GM18519 (cell line): ENCODE data around the gene A1CF.
"Not testable (repeated sequence)": the region's sequence is repeated elsewhere in the genome, so short reads cannot be mapped to it uniquely, and the experiment has no call there.

Experiments
- ATAC-seq: cut with Tn5 transposase; IDR thresholded peaks from one replicate; pipeline ENCODE4 v1.9.1; 2021; ENCODE audit warnings: mild to moderate bottlenecking, moderate library complexity; ENCODE audit not compliant: unreplicated experiment, low FRiP score

The A1CF gene, protein sequence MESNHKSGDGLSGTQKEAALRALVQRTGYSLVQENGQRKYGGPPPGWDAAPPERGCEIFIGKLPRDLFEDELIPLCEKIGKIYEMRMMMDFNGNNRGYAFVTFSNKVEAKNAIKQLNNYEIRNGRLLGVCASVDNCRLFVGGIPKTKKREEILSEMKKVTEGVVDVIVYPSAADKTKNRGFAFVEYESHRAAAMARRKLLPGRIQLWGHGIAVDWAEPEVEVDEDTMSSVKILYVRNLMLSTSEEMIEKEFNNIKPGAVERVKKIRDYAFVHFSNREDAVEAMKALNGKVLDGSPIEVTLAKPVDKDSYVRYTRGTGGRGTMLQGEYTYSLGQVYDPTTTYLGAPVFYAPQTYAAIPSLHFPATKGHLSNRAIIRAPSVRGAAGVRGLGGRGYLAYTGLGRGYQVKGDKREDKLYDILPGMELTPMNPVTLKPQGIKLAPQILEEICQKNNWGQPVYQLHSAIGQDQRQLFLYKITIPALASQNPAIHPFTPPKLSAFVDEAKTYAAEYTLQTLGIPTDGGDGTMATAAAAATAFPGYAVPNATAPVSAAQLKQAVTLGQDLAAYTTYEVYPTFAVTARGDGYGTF

GRCh38 chr10:50885097-50885859 is at the start of gene A1CF:
Gene A1CF (minus strand): TSS chr10:50885627. CDS start chr10:50859940, 25,687 bp downstream.
- no peak for ATAC-seq

DNA sequence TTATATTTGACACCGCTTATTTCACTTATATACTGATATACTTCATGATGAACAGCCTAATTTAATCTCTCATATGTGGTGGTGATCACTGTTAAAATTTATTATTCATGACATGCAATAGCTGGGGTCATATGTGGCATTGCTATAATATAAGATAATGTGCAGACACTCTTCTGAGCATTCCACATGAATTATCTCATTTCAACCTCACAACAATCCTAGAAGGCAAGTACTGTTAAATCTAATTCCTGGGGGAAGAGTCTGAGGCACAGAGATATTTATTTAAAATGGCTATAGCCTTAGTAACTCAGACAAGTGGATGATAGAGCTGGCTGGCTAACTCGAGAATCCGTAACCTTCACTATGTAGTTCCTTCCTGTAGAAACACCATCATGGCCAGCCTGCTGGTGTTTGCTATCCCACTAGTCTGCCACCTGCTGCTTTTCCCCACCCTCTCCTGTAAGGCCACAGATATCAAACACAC is 46.6 kb upstream of the A1CF start:
- no peak for ATAC-seq

- no peak for ATAC-seq
Observed at GRCh38 chr10:50929670-50930069, 44.2 kb upstream of the A1CF start.

GRCh38 chr10:50928190-50928552 is 42.7 kb upstream of the A1CF start:
- no peak for ATAC-seq

DNA sequence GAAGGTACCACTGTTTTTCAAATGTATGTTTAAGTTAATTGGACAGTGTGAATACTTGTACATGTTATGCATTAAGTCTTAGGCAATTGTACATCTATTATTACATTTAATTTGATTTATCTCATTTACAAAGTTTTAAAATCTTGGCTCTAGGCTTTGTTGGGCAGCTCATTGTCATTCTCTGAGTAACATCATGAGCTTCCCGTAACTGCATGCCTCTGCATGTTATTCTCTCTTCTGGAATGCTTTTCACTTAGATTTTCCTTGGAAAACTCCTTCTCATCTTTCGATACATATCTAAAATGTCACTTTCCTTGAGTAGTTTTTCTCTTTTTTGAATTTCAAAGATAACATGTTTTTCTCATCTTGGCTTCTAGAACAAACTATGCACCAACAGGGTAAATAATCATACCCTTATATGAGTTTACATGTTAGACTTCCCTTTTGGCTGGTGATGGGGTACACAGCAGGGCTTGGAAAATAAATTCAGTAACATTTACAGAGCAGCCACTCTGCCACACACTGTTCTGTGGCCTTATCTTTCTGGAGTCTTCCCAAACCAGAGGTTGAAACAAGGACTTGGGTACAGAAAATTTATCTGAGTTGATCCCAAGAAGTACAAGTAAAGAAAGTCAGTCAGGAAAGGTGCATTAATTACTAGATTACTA is 42.2 kb upstream of the A1CF start:
- no peak for ATAC-seq

DNA sequence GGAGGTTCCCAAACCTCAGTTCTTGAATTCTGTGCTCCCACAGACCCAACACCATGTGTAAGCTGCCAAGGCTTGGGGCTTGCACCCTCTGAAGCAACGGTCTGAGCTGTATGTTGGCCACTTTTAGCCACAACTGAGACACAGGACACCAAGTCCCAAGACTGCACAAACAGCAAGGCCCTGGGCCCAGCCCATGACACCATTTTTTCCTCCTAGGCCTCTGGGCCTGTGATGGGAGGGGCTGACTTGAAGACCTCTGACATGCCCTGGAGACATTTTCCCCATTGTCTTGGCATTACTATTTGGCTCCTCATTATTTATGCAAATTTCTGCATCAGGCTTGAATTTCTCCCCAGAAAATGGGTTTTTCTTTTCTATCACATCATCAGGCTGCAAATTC is 38.0 kb upstream of the A1CF start:
- ATAC-seq, result not testable (repeated sequence)

- ATAC-seq, result no peak
Observed at GRCh38 chr10:50919010-50919409, 33.6 kb upstream of the A1CF start.

- no peak for ATAC-seq
Observed at GRCh38 chr10:50918529-50918928, 33.1 kb upstream of the A1CF start.

- no peak for ATAC-seq
Observed at GRCh38 chr10:50917486-50917885, 32.1 kb upstream of the A1CF start.

- ATAC-seq, result no peak
Observed at GRCh38 chr10:50909334-50910014, 24.0 kb upstream of the A1CF start.

DNA sequence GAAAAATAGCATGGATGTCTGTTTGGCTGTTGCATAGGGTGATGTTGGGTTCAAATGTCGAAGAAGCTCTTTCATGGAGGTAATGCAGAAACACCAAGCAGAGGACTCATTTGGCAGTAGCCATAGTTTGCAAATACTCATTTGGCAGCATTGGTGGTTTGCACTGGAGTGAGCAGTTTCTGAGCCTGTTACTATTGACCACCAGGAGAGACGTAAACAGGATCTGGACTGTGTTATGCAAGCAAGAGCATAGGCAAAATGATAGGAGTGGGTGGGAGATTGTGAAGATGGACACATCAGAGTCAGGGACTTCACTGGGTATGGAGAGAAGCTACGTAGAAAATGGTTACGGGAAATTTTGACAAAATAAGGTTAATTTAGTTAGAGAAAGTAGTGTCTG is 22.9 kb upstream of the A1CF start:
- ATAC-seq, result no peak

DNA sequence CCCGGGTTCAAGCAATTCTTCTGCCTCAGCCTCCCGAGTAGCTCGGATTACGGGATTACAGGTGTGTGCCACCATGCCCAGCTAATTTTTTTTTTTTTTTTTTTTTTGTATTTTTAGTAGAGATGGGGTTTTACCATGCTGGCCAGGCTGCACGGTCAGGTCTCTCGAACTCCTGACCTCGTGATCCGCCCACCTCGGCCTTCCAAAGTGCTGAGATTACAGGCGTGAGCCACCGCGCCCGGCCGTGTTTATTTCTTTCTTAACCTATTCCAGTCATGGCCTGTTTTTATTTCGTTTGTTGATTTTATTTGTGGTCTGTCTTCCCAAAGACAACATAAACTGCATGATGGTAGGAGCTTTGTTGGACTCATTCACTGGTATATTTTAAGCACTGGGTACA is 20.4 kb upstream of the A1CF start:
- ATAC-seq, result not testable (repeated sequence)

DNA sequence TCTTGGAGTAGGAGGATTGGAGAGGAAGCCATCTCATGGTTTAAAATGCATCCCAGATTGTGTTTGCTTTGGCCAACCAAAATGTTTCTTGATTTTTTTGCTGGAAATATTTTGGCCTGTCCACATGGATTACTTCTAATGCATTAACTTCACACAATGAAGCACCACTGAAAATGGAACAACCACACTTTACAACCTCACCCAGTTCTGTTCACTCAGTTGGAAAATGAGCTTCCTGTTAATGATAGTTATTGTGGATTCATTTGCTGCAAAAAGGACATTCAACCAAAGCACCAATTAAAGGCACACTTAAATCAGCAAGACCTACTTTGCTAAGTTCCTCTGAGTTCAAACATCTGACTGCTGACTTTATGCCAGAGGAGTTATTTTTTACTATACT is 11.3 kb upstream of the A1CF start:
- ATAC-seq, result no peak

- ATAC-seq, result no peak
Observed at GRCh38 chr10:50894312-50894711, 8.9 kb upstream of the A1CF start.

GRCh38 chr10:50892467-50892866 is 7.0 kb upstream of the A1CF start:
- no peak for ATAC-seq

DNA sequence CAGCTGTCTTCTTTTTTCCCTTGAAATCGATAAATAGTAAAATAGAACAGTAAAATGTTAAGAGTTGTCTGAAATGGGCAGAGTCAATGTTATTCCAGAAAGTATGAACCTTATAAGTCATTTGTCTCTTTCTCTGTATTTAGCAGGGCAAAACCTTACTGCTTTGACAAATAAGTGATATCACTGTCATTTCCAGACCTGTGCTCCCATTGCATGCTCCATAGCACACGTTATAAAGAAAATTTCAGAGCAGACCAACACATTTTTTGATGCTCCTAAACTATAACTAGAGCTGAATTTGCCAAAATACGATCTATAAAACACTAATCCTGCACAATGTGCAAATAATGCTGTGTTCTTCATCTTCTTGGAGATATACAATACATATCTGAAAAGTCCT is 1.1 kb downstream of the A1CF start:
- ATAC-seq, result no peak

GRCh38 chr10:50883629-50884028 is 1.8 kb downstream of the A1CF start:
- no peak for ATAC-seq

DNA sequence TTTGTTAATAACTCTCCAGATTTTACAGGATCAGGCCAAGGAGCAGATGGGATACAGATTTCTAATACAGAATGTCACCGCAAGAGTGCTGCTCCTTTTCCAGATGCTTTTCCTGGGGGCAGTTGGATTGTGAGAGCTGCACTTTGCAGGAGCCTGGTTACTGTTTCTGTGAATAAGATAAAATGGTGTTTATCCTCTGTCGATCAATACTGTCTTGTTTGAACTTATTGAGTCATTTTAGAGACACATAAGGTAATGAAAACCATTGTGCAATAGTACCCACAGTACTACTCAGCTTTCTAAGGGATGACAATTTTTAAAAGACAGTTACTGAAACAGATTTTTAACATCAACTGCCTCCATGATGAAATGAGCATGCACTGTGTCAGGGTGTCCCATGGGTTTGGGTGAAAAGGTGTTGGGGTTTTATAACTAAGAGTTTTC is 2.9 kb downstream of the A1CF start:
- ATAC-seq, result no peak

- not testable (repeated sequence) for ATAC-seq
Observed at GRCh38 chr10:50881046-50881445, 4.4 kb downstream of the A1CF start.

GRCh38 chr10:50876429-50876828 is 9.0 kb downstream of the A1CF start:
- ATAC-seq, result no peak
